Activated CD4-positive, alpha-beta T cell treated with anti-CD3 and anti-CD28 coated beads for 4 hours (primary cell): Measurements from ENCODE around the gene RPTOR.

Experiments used
- DNase-seq, 2 donors: peaks; one replicate each; pipeline ENCODE4 v3.0.0-alpha.2; 2020

RPTOR gene

GRCh38 chr17:80941743-80942422 lies 397.2 kb downstream of the RPTOR start:
- no peak for DNase-seq

DNA sequence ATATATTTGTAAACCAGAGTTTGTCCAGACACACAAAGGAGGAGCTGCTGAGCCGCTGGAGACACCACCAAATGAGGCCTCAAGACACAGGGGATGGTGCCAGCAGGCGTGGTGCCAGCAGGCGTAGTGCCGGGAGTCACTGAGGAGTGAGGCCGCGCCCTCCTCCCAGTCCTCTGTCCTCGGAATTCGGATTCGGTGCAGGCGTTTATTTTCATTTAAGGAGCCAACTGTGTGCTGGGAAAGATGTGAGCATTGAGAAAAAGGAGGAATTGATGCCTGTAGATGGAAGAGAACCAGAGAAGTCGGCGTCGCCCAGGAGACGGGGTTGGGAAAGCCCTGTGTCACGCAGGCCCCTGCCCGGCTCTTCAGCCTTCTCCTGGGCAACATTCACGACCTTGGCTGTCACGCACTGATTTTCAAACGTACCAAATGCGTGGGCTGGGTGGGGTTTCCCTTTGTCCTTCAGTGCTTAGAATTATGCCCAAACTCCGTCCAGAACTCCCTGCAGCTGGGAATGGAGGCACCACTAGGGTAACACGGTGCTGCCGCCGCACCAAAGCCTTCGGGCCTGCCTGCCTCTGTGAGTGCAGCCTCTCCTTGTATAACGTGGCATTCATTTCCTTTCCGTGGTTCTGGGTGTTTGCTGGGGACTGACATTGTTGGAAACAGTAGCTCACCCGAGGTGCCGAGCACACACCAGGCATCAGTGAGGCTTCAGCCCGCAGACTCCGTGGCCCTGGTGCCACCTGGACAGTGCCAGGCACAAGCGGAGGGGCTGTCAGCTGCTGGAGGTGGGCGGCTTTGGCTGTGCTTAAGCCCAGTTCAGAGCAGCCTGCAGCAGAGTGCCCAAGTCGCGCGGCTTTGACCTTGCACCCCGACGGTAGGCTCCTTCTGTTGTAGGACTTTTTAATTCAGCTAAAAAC lies 398.0 kb downstream of the RPTOR start:
- DNase-seq = no peak

- DNase-seq = no peak
Observed at GRCh38 chr17:80943346-80944145, 398.9 kb downstream of the RPTOR start.

DNA sequence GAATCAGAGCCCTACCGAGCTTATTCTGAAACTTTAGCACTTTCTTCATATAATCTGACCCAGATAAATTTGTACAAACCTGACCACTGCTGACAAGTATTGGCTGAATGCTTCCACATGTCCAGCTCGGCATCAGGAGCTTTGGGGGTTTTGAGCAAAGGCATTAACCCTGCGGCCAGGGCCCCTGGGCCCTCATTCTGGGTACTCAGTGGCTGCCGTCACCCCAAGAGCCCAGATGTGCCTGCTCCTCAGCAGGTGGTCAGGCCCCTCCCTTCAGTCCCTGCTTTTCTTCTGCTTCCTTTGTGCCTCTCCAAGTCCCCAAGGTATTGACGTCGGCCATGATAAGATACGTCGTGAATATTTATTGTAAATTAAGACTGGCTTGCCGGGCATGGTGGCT lies 399.7 kb downstream of the RPTOR start:
- DNase-seq = no peak

GRCh38 chr17:80945736-80946135 lies 401.1 kb downstream of the RPTOR start:
- no peak for DNase-seq

DNA sequence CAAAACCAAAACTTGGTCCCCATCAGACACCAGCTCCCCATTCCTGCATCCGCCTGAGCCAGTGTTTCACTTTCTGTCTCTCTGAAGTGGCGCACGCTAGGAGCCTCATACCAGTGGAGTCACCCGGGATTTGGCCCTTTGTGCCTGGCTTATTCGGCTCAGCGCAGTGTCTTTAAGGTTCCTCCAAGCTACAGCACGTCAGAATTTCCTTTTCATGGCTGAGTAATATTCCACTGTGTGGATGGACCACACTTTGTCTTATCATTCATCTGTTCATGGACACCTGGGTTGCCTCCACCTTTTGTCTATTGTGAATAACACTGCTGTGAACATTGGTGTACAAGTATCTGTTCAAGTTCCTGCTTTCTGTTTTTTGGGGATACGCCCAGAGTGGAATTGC lies 401.8 kb downstream of the RPTOR start:
- no peak for DNase-seq

DNA sequence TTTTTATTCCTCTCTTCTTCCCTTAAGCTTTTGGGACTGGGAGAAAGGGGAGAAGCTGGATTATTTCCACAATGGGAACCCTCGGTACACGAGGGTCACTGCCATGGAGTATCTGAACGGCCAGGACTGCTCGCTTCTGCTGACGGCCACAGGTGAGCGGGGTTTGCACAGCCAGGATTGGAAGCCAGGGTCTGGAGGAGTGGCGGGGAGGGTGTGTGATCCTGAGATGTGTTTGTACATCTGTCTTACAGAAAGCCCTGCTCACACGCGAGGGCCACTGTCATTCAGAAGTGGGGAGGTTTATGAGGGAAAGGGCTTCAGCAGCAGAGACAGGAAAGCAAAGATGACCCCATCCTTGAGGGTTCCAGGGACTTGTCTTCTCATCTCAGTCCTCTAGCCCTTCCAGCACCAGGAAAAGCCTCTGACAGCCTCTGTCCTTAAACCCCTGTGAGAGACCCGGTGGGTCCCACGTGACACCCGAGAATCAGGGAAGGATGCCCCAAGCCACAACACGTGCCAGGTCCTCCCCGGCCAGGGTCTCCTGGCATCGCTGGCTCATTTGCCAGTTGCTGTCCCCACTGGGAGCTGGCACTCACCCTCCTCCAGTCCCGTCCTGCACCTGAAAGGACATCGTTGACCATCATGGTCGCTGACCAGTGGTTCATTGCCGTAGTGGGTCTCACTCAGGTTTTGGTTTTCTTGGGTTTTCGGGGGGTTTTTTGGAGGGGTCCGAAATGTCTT lies 402.7 kb downstream of the RPTOR start:
- no peak for DNase-seq

DNA sequence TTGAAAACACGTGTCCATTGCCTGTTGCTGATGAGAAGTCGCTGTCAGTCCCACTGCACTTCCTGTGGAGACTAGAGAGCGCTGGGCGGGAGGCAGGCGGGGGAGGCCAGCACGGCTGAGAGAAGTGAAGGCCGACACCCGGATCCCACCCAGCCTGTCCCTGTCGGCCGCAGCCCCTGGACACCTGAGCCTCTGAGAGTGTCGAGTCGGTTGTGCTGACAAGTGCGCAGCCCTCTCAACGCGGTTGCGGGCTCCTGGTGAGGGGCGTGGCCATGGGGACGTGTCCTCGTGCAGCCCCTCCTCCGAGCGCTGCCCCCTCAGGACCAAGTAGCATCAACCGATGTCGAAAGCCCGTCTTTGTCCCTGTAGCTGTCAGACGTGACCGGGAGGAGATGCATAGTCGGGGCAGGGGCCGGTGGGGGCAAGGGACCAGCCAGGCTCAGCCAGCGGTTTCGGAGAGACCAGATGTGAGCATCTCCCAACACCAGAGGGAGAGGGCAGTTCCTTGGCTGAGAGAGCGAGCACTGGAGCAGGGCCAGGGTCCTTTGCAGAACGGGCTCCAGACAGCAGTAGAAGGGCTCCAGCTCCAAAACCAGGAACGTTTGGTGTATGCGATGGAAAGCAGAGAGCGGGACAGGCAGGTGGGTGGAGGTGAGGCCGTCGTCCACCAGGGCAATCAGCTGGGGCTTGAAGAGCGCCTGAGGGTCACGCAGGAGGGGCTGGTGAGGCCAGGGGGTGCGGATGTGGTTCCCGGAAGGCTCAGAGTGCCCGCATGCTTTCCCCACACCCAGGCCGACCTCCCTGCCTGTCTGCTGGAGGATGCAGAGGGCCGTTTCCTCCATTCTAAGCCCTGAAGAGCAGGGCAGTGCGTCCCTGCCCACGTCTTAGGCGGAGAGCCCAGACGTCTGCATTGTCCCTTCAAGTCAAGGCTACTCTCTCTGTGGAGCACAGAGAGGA lies 403.7 kb downstream of the RPTOR start:
- no peak for DNase-seq

GRCh38 chr17:80948976-80949450 lies 404.4 kb downstream of the RPTOR start:
- no peak for DNase-seq

- DNase-seq = no peak
Observed at GRCh38 chr17:80949451-80950421, 405.1 kb downstream of the RPTOR start.

DNA sequence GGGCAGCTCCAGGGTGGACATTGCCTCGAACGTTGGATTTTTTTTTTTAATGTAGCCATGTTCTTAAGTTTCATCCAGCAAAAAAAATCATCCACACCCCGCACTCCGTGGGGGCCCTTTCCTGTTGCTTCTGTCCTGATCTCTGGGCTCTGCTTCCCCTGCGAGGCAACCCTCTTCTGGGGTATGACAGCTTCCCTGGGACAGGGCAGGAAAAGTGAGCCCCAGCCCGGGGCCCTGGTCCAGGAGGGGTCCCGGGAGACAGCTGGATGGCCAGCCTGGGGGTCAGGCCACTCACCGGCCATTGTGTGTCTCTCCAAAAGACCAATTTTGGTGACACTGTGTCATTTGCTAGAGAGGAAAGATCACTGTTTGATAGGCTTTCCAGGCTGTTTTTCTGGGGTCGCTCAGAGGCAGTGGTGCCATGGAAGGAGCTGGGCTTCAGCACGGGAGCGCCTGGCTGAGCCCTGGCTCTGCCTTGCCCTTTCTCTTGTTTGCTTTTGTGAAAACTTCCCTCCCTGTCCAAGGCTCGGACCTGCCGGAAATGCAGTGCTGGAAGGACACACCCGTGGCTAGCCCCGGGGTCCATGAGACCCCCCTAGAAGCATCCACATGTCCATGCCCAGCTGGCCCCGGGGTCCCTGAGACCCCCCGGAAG lies 406.0 kb downstream of the RPTOR start:
- no peak for DNase-seq

DNA sequence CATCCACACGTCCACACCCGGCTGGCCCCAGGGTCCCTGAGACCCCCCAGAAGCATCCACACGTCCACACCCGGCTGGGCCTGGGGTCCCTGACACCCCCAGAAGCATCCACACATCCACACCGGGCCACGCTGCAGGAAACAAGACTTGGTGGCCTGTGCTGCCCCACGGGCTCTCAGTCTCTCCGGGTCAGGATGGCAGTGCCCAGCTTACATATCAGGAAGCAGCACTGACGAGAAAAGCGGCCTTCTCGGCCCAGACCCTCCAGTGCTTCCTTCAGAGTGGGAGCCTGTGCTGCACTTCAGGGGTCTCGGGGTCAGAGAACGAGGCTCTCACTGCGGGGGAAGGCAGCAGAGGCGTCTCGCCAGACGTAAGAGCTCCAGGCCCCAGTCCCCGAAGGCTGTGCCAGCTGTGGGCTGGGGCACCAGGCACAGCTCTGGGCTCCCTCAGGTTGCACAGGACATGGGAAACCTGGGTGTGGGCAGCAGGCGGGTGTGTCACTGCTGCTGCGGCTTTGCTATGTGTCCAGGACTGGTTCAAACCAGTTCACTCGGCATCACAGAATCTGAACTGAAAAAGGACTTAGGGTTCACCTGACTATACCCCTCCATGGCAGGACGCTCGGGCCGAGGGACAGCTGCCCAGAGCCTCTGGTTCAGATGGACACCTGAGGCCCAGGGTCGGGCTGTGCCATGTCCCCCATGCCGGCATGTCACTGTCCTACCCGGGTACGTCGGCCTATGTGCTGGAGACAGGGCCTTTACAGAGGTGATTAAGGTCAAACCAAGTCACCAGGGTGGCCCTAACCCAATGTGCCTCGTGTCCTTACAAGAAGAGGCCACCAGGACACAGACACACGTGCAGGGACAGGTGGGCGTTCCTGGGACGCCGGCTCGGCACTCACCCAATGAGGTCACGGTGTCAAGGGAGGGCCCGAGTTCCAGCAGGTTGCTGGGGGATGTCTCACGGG lies 406.8 kb downstream of the RPTOR start:
- no peak for DNase-seq

DNA sequence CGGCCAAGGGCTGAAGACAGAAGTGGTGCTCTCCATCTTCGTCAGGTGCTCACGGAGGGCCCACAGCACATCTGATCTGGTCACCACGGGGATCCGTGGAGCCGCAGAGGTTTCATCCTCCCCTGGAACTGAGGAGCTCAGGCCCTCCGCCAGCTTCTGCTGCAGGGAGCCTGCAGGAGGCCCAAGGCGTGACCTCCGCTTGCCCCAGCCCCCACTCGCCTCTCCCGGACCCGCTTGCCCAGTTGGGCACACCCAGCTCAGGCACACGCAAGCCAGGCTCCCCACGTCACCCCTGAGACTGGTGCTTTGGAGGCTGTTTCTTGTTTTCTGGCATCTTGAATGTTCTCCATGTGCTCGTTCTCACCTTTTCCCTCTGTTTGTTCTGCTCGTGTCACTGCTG lies 407.7 kb downstream of the RPTOR start:
- no peak for DNase-seq

DNA sequence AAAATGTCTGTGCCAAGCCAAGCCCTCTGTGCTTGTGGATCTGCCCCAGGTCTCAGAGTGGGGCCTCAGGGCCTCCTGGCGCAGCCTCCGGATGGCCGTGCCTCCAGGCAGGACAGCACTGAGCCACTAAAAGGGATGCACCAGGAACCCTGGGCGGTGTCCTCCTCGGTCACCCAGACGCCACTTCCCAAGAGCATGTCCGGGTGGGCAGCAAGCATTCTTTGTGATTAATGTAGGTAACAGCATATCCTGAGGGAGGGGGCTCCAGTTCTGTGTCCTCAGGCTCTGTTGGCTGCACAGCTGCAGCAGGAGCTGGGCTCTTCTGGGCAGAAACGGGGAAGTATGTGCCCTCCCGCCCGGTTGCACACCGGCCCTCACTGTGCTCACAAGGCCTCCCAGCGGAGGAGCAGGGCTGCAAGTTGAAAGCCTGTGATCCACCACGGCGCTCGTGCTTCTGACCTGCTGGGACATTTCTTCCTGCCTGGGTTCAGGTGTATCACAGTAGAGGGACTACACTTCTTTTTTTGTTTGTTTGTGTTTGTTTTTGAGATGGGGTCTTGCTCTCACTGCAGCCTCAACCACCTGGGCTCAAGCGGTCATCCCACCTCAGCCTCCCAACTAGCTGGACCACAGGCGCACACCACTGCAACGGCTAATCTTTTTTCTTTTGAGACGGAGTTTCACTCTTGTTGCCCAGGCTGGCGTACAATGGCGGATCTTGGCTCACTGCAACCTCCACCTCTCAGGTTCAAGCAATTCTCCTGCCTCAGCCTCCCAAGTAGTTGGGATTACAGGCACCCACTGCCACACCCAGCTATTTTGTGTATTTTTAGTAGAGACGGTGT lies 409.1 kb downstream of the RPTOR start:
- DNase-seq = no peak

DNA sequence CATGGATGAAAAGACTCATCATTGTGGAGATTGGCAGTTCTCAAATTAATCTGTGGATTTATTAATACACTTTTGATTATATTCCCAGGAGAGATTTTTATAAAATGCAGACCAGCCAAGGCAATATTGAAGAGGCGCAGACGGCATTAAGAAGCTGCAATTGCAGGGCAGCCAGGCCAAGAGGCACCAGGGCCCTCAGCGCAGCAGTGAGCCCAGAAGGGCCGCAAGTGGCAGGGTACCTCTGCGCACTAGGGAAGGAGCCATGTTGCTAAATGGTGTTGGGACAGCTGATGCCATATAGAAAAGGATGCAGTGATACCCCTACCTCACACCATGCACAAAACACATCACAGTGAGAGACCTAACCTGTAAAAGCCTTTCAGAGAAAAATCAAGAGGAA lies 410.4 kb downstream of the RPTOR start:
- no peak for DNase-seq

- no peak for DNase-seq
Observed at GRCh38 chr17:80955671-80956280, 411.1 kb downstream of the RPTOR start.
